HFF-Myc (cell line): ENCODE results near the gene MOB3B.

ENCODE experiments used
- DNase-seq: peaks from one replicate; pipeline ENCODE4 v3.0.0-alpha.2; 2011; ENCODE audit warnings: low read depth; ENCODE audit errors: extremely low read depth
- H3K4me3 ChIP-seq: replicated peaks from 2 replicates; pipeline ENCODE4 v1.5.1; 2011; ENCODE audit warnings: low read depth, mild to moderate bottlenecking, control low read depth, low read length
- TF ChIP-seq, protein P1 (sequence below): IDR thresholded peaks from 2 replicates; pipeline ENCODE4 v1.5.1; 2012; ENCODE audit warnings: mild to moderate bottlenecking, low read depth, low read length, control low read depth; ENCODE audit errors: missing control alignments

Gene MOB3B

DNA sequence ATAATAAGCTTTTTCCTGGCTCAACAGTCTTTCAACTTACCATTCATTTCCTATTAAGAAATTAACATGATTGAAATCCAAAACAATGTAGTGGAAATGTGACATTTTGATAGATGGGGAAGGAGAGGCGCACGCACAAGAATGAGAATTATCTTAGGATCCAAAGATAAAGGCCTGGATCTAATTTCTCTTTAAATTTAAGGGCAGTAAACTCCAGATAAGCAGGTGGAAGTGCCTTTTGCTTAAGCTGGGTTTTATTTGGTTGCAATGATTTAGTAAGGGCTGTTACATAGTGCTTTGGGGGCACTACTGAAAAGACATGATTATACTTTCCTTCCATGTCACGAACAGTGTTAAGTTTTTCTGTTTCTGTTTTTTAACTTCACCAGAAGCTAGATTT, 250.0 kb downstream of the MOB3B start:
- DNase-seq = no peak
- TF ChIP-seq, protein P1, sequence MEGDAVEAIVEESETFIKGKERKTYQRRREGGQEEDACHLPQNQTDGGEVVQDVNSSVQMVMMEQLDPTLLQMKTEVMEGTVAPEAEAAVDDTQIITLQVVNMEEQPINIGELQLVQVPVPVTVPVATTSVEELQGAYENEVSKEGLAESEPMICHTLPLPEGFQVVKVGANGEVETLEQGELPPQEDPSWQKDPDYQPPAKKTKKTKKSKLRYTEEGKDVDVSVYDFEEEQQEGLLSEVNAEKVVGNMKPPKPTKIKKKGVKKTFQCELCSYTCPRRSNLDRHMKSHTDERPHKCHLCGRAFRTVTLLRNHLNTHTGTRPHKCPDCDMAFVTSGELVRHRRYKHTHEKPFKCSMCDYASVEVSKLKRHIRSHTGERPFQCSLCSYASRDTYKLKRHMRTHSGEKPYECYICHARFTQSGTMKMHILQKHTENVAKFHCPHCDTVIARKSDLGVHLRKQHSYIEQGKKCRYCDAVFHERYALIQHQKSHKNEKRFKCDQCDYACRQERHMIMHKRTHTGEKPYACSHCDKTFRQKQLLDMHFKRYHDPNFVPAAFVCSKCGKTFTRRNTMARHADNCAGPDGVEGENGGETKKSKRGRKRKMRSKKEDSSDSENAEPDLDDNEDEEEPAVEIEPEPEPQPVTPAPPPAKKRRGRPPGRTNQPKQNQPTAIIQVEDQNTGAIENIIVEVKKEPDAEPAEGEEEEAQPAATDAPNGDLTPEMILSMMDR = no peak
- no peak overlapping the region for H3K4me3 ChIP-seq

- TF ChIP-seq, protein P1 = no peak
- DNase-seq = no peak
- no peak overlapping the region for H3K4me3 ChIP-seq
Observed at GRCh38 chr9:27278374-27278773, 251.2 kb downstream of the MOB3B start.

DNA sequence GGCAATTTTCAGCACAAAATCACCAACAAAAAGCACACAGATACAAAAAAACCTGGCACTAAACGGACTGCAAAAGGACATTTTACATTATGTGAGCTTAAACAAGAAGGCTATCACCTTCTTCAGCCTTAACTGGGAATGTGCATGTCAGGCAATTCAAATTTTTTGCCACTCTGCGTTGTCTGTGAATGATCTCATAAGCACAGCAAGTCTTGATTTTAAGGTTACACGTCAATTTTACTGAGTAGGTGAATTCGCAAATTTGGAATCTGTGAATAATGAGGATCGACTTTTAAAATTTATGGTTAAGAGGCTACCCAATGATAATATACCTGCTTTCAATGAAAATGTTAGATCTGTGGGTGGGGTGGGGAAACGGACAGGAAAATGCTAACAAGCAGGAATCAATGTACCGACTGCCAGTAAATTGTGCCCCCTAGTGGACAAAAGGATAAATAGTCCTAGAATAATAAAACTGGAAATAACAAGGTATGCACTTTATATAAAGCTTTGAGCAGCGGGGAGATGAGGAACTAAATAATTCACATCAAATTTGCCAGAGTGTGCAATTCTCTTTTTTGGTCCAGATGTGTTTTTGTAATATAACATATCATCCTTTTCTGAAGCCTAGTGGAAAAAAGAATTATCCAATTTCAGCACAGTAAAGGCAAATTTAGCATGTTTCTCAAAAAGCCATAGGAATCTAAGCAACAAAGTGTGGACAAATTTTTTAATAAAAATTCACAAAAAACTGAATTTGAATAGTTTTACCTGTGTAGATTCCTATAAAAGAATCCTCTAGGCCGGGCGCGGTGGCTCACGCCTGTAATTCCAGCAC, 253.2 kb downstream of the MOB3B start:
- DNase-seq = peak; percentile 24
- TF ChIP-seq, protein P1 = peak; percentile 58
- H3K4me3 ChIP-seq = no peak overlapping the region
